Measurements from ENCODE around the gene ABCA7. TPM values are rescaled to one million over a fixed set of nuclear protein-coding genes. Genes with fewer than 3 reads are reported as not detected.
A peak's percentile ranks its signal among the peaks of the same experiment; 100 is the strongest.

Gene ABCA7
- total RNA-seq, 2 experiments from 2014 or later: 9.8 to 11.2 TPM

DNA sequence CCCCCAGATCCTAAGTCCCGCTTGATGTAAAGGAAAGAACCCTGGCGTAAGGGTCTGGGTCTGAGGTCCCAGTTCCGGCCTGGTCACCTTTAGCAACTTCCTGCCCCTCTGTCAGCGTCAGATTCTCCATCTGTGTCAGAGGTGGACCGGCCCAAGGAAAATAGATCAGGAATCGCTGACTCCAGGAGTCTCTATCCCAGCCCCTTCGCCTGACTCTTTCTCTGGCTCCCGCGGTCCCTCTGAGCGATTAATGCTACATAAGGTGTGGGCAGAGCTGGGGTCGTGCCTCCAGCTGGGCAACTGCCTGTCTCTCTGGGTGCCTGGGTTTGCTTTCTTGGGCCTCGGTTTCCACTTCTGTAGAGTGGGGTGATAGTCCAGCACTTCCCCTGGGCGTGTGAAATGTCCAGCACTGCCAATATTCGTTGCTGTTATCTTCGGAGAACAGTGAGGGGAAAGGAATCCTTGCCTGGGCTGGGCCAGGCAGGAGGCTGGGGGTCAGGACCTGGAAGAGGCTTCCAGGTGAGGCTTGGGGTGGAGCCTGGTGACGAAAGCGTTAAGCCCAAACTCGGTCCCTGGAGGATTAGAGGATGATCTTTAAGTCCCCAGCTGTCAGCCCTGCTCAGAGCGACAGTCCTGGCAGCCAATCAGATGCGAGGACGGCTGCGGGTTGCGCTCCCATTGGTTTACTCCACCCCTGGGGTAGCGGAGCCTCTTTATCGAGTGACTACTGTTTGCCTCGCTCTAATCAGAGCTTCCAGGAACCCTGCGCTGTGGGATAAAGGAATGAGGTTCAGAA lies 767 bp downstream of the ABCA7 start:
- Mint-ChIP-seq H3K4me3 (peak overlapping the region; percentile 88), H3K4me1 (peaks cover 45% of the 10 kb centered on the region), H3K27ac (peak overlapping the region; percentile 77), H3K9me3 (peaks cover 1% of the 10 kb centered on the region), H3K36me3 (peaks cover 22% of the 10 kb centered on the region), H3K27me3 (no peaks in the 10 kb centered on the region)
- DNase-seq: peak; percentile 89

DNA sequence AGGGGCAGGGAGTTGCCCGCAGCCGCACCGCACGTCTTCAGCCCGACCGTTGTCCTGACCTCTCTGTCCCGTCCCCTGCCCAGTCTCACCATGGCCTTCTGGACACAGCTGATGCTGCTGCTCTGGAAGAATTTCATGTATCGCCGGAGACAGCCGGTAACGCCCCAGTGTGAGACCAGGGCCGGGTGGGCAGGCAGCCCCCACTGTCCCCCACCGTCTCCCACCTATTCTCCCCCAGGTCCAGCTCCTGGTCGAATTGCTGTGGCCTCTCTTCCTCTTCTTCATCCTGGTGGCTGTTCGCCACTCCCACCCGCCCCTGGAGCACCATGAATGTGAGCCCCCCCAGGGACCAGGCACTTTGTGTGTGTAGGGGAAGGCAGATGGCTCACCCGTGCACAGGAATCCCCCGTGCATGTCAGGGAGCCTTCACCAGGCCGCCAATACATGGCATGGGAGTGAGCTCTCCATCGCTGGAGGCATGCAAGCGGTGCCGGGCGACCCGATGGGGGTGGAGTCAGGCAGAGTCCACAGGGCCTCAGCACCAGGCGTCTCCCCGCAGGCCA lies 1.4 kb downstream of the ABCA7 start:
- H3K4me1 Mint-ChIP-seq: peaks cover 44% of the 10 kb centered on the region
- H3K27ac Mint-ChIP-seq: no peak overlapping the region
- peaks cover 16% of the 10 kb centered on the region for H3K36me3 Mint-ChIP-seq
- peak overlapping the region; percentile 88 for H3K4me3 Mint-ChIP-seq
- DNase-seq: no peak
- H3K27me3 Mint-ChIP-seq: no peaks in the 10 kb centered on the region
- peaks cover 1% of the 10 kb centered on the region for H3K9me3 Mint-ChIP-seq

DNA sequence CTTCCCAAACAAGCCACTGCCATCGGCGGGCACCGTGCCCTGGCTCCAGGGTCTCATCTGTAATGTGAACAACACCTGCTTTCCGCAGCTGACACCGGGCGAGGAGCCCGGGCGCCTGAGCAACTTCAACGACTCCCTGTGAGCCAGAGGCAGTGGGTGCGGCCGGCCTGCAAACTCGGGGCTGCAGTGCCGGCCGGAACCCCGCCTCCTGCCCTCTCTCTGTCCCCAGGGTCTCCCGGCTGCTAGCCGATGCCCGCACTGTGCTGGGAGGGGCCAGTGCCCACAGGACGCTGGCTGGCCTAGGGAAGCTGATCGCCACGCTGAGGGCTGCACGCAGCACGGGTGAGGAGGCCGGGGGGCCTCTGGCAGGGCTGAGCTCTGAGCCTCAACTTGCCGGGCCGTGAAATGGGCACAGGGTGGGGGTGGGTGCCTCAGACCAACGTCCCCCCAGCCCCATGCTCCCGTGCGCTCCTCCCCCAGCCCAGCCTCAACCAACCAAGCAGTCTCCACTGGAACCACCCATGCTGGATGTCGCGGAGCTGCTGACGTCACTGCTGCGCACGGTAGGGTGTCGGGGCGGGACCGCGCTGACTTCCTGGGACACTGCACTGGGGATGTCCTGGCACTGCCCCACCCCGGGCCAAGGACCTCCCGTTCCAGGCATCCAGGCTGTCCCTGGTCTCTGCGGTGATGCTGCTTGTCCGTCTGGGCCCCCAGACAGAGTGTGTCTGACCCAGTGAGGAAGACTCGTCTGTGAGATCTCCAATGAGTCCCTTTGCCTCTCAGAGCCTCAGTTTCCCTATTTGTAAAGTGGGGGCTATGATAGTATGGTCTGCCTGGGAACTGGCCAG lies 2.2 kb downstream of the ABCA7 start:
- H3K27ac Mint-ChIP-seq: no peak overlapping the region
- no peak overlapping the region for H3K4me3 Mint-ChIP-seq
- peaks cover 1% of the 10 kb centered on the region for H3K9me3 Mint-ChIP-seq
- H3K4me1 Mint-ChIP-seq: peaks cover 42% of the 10 kb centered on the region
- H3K36me3 Mint-ChIP-seq: peaks cover 10% of the 10 kb centered on the region
- H3K27me3 Mint-ChIP-seq: no peaks in the 10 kb centered on the region
- DNase-seq: no peak

DNA sequence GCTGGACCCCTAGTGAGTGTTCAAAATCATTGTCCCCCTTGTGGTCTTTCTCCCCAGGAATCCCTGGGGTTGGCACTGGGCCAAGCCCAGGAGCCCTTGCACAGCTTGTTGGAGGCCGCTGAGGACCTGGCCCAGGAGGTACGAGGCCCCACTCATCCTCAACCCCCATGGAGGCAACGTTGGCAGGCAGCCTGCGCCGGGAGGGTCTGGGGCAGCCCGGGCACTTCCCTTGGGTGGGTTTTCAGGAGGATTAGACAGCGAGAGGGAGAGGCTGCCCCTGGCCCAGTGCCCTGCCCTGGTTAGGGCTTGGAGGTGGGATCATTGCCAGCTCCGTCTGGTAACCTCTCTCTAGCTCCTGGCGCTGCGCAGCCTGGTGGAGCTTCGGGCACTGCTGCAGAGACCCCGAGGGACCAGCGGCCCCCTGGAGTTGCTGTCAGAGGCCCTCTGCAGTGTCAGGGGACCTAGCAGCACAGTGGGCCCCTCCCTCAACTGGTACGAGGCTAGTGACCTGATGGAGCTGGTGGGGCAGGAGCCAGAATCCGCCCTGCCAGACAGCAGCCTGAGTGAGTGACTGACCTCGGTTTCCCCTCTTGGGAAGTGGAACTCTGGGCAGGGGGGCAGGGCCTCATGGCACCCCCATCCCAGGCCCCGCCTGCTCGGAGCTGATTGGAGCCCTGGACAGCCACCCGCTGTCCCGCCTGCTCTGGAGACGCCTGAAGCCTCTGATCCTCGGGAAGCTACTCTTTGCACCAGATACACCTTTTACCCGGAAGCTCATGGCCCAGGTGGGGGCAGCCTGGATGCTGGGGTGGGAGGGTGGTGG lies 3.0 kb downstream of the ABCA7 start:
- Mint-ChIP-seq H3K27me3 (no peaks in the 10 kb centered on the region), H3K4me1 (peaks cover 36% of the 10 kb centered on the region), H3K4me3 (no peak overlapping the region), H3K27ac (no peak overlapping the region), H3K36me3 (peaks cover 6% of the 10 kb centered on the region), H3K9me3 (peaks cover 1% of the 10 kb centered on the region)
- DNase-seq: no peak

DNA sequence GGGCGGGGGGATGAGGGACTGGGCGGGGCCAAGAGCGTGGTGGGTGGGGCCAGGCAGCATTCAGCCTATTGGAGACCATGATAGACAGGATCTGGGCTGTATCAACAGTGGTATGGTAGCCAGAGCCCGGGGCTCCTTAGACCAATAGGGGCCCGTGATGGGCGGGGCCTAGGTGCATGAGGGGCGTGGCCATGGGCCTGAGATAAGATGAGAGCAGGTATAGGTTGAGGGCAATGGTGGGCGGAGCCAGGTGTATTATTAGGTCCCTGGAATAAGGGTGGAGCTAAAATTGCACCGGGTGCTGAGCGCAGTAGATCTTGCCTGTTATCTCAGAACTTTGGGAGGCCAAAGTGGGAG lies 5.3 kb downstream of the ABCA7 start:
- peak; percentile 84 for DNase-seq
- Mint-ChIP-seq H3K9me3 (peaks cover 1% of the 10 kb centered on the region), H3K27ac (no peak overlapping the region), H3K4me1 (peaks cover 15% of the 10 kb centered on the region), H3K36me3 (peaks cover 3% of the 10 kb centered on the region), H3K4me3 (no peak overlapping the region), H3K27me3 (no peaks in the 10 kb centered on the region)

DNA sequence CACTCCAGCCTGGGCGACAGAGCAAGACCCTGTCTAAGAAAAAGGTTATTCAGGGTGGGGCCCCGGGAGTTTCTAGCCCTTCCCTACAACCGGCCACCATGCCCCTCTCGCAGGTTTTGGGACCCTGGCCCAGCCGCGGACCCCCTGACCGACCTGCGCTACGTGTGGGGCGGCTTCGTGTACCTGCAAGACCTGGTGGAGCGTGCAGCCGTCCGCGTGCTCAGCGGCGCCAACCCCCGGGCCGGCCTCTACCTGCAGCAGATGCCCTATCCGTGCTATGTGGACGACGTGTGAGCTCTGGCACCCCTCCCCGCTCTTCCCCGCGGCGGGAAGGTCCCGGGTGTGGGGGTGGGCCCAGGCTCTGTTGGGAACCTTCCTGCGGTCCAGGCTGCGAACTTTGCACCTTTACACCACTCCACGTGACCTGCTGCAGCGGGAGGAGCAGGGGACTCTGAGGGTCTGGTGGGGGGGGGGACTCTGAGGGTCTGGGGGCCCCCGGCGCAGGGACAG lies 6.3 kb downstream of the ABCA7 start:
- Mint-ChIP-seq H3K27ac (no peak overlapping the region), H3K4me3 (no peak overlapping the region), H3K9me3 (peaks cover 1% of the 10 kb centered on the region), H3K36me3 (peaks cover 3% of the 10 kb centered on the region), H3K4me1 (peaks cover 5% of the 10 kb centered on the region), H3K27me3 (no peaks in the 10 kb centered on the region)
- no peak for DNase-seq

DNA sequence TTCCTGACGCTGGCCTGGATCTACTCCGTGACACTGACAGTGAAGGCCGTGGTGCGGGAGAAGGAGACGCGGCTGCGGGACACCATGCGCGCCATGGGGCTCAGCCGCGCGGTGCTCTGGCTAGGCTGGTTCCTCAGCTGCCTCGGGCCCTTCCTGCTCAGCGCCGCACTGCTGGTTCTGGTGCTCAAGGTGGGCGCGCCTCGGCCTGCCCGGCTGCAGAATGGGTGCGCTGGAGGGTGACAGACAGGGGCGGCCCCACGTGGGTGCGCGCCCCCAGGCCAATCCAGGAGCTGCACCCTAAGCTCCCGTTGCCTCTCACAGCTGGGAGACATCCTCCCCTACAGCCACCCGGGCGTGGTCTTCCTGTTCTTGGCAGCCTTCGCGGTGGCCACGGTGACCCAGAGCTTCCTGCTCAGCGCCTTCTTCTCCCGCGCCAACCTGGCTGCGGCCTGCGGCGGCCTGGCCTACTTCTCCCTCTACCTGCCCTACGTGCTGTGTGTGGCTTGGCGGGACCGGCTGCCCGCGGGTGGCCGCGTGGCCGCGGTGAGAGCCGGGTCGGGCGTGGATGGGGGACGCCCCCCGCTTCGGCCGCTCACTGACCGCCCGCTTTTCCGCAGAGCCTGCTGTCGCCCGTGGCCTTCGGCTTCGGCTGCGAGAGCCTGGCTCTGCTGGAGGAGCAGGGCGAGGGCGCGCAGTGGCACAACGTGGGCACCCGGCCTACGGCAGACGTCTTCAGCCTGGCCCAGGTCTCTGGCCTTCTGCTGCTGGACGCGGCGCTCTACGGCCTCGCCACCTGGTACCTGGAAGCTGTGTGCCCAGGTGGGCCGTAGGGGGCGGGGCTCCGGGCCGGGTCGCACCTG lies 7.2 kb downstream of the ABCA7 start:
- Mint-ChIP-seq H3K4me1 (no peaks in the 10 kb centered on the region), H3K4me3 (no peak overlapping the region), H3K27ac (no peak overlapping the region)

DNA sequence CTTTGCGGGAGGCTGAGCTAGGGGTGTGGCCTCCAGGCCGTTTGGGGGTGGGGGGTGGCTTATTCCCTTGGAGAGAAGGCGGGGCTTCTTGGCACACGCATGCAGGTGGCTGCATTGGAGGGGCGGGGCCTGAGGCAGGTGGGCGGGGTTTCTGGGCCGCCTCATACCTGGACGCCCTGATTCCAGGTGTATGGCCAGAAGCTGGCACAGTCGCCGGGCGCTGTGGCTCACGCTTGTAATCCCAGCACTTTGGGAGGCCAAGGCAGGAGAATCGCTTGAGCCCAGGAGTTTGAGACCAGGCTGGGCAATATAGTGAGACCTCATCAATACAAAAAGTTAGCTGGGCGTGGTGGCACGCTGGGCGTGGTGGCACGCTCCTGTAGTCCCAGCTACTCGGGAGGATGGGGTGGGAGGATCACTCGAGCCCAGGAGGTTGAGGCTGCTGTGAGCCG lies 7.8 kb downstream of the ABCA7 start:
- H3K36me3 Mint-ChIP-seq: peaks cover 5% of the 10 kb centered on the region
- peaks cover 1% of the 10 kb centered on the region for H3K9me3 Mint-ChIP-seq
- no peaks in the 10 kb centered on the region for H3K27me3 Mint-ChIP-seq
- H3K4me3 Mint-ChIP-seq: no peak overlapping the region
- H3K4me1 Mint-ChIP-seq: no peaks in the 10 kb centered on the region
- no peak overlapping the region for H3K27ac Mint-ChIP-seq
- no peak for DNase-seq

More for the DNA sequence above, 7.2 kb downstream of the ABCA7 start:
- Mint-ChIP-seq H3K36me3 (peaks cover 5% of the 10 kb centered on the region), H3K9me3 (peaks cover 1% of the 10 kb centered on the region), H3K27me3 (no peaks in the 10 kb centered on the region)
- no peak for DNase-seq

DNA sequence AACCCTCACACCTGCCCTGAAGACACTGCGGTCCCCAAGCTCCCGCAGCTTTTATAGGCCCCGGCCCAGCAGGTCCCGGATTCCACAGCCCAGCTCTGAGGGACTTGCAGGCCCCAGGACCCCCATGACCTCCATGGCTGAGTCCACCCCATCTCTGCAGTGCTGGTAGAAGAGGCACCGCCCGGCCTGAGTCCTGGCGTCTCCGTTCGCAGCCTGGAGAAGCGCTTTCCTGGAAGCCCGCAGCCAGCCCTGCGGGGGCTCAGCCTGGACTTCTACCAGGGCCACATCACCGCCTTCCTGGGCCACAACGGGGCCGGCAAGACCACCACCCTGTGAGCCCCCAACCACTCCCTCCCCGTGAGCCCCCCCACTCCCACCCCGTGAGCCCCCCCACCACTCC lies 9.2 kb downstream of the ABCA7 start:
- no peaks in the 10 kb centered on the region for H3K27me3 Mint-ChIP-seq
- H3K36me3 Mint-ChIP-seq: peaks cover 5% of the 10 kb centered on the region

DNA sequence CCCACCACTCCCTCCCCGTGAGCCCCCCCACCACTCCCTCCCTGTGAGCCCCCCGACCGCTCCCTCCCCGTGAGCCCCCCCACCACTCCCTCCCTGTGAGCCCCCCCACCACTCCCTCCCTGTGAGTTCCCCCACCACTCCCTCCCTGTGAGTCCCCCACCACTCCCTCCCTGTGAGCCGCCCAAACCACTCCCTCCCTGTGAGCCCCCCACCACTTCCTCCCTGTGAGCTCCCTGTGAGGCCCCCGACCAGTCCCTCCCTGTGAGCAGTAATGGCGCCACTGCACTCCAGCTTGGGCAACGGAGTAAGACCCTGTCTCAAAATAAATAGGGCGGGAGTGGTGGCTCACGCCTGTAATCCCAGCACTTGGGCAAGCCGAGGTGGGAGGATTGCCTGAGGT lies 9.9 kb downstream of the ABCA7 start:
- H3K36me3 Mint-ChIP-seq: peaks cover 5% of the 10 kb centered on the region
- H3K4me1 Mint-ChIP-seq: no peaks in the 10 kb centered on the region
- DNase-seq: no peak
- H3K4me3 Mint-ChIP-seq: no peak overlapping the region
- no peak overlapping the region for H3K27ac Mint-ChIP-seq
- H3K27me3 Mint-ChIP-seq: no peaks in the 10 kb centered on the region
- peaks cover 1% of the 10 kb centered on the region for H3K9me3 Mint-ChIP-seq

More for the DNA sequence above, 9.2 kb downstream of the ABCA7 start:
- Mint-ChIP-seq H3K27ac (no peak overlapping the region), H3K9me3 (peaks cover 1% of the 10 kb centered on the region), H3K4me1 (no peaks in the 10 kb centered on the region), H3K4me3 (no peak overlapping the region)
- DNase-seq: no peak

DNA sequence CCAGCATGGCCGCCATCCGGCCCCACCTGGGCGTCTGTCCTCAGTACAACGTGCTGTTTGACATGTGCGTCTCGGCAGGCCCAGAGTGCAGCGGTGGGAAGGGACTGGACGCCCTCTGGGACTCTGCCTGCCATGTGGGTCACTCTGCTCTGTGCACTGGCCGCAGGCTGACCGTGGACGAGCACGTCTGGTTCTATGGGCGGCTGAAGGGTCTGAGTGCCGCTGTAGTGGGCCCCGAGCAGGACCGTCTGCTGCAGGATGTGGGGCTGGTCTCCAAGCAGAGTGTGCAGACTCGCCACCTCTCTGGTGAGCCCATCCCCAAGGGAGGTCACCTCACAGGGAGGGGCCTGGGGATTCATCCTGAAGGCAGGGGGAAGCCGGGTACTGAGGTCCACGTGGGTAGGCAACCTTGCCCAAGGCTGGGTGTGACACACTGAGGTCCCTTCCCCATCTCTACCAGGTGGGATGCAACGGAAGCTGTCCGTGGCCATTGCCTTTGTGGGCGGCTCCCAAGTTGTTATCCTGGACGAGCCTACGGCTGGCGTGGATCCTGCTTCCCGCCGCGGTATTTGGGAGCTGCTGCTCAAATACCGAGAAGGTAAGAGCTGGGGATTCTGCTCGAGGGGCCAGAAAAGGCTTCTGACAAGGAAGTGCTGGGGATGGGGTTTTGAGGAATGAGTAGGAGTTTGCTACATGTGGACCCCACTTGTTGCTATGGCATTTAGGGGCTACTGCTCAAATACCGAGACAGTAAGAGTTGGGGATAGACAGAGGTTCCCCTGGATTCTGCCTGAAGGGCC lies 11.3 kb downstream of the ABCA7 start:
- H3K27me3 Mint-ChIP-seq: no peaks in the 10 kb centered on the region
- peaks cover 12% of the 10 kb centered on the region for H3K36me3 Mint-ChIP-seq
- H3K9me3 Mint-ChIP-seq: peaks cover 2% of the 10 kb centered on the region
- DNase-seq: no peak
- no peak overlapping the region for H3K4me3 Mint-ChIP-seq
- no peak overlapping the region for H3K27ac Mint-ChIP-seq
- no peaks in the 10 kb centered on the region for H3K4me1 Mint-ChIP-seq

DNA sequence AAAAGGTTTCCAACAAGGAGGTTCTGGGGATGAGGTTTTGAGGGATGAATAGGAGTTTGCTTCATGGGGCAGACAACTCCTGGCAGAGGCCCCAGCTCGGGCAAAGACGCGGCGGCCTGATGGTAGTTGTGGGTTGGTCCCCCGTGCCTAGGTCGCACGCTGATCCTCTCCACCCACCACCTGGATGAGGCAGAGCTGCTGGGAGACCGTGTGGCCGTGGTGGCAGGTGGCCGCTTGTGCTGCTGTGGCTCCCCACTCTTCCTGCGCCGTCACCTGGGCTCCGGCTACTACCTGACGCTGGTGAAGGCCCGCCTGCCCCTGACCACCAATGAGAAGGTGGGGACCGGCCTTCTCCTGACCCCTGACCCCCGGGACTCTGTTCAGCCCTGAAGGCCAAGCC lies 11.9 kb downstream of the ABCA7 start:
- Mint-ChIP-seq H3K36me3 (peaks cover 18% of the 10 kb centered on the region), H3K9me3 (peaks cover 8% of the 10 kb centered on the region), H3K27me3 (no peaks in the 10 kb centered on the region), H3K4me3 (no peak overlapping the region), H3K27ac (no peak overlapping the region), H3K4me1 (no peaks in the 10 kb centered on the region)
- DNase-seq: no peak

DNA sequence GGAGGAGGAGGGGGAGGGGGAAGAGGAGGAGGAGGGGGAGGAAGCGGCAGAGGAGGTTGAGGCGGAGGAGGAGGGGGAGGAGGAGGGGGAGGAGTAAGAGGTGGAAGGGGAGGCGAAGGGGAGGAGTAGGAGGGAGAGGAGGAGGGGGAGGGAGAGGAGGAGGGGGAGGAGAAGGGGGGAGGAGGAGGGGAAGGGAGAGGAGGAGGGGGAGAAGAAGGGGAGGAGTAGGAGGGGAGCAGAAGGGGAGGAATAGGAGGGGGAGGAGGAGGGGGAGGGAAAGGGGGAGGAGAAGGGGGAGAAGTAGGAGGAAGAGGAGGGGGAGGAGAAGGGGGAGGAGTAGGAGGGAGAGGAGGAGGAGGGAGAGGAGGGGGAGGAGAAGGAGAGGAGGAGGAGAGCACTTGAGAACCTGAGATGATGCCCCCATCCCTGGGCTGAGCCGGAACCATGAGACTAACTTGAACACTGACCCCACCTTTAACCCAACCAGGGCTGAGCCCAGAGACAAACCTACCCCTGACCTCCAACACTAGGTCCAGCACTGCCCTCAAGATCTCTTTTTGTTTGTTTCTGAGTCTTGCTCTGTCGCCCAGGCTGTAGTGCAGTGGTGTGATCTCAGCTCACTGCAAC lies 12.6 kb downstream of the ABCA7 start:
- no peak for DNase-seq
- peaks cover under 1% of the 10 kb centered on the region for H3K4me1 Mint-ChIP-seq
- H3K36me3 Mint-ChIP-seq: peaks cover 24% of the 10 kb centered on the region
- H3K27me3 Mint-ChIP-seq: no peaks in the 10 kb centered on the region
- peaks cover 13% of the 10 kb centered on the region for H3K9me3 Mint-ChIP-seq
- H3K4me3 Mint-ChIP-seq: no peak overlapping the region
- H3K27ac Mint-ChIP-seq: no peak overlapping the region

Data from activated naive CD8-positive, alpha-beta T cell treated with anti-CD3 and anti-CD28 coated beads for 36 hours (primary cell).